HG03159 (cell line): ENCODE data around the gene DGCR2.
"Not testable (repeated sequence)": the region's sequence is repeated elsewhere in the genome, so short reads cannot be mapped to it uniquely, and the experiment has no call there.

Experiments used
- ATAC-seq: cut with Tn5 transposase; IDR thresholded peaks from one replicate; pipeline ENCODE4 v1.9.1; 2021; ENCODE audit warnings: mild to moderate bottlenecking, moderate library complexity; ENCODE audit not compliant: unreplicated experiment

The DGCR2 gene

DNA sequence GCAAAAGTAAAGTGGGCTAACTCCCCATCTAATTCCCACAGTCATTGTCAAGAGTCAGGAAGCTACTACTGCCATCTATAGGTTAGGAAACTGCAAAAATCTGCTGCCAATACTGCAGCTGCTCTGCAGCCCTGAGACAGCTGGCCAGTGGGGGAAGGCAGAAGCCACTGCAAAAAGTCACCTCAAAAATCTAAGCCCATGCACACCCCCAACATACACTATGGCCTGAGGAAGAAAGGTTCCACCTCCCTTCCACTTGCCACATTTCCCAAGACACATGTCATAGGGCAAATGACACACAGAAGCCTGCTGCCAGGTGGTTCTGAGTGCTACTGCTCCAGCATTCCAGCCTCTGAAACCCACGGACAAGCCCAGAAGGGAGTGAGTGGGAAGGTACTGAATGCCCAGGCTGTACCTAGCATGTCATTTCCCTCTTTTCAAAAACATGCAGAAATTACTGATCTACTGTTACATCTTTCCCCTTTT is 36.9 kb downstream of the DGCR2 start:
- ATAC-seq, result peak; percentile 23

- not testable (repeated sequence) for ATAC-seq
Observed at GRCh38 chr22:19084586-19084985, 37.6 kb downstream of the DGCR2 start.

- not testable (repeated sequence) for ATAC-seq
Observed at GRCh38 chr22:19084126-19084525, 38.1 kb downstream of the DGCR2 start.

DNA sequence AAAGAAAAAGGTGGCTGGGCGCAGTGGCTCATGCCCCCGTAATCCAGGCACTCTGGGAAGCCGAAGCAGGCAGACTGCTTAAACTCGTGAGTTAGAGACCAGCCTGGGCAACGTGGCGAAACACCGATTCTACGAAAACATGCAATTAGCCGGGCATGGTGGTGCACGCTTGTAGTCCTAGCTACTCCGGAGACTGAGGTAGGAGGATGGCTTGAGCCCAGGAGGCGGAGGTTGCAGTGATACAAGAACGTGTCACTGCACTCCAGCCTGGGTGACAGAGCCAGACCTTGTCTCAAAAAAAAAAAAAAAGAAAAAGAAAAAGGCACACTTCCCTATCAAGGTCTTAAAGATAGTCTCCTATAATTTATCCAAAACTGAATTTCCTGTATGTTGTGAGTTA is 39.4 kb downstream of the DGCR2 start:
- no peak for ATAC-seq

- ATAC-seq, result no peak
Observed at GRCh38 chr22:19082101-19082500, 40.1 kb downstream of the DGCR2 start.

DNA sequence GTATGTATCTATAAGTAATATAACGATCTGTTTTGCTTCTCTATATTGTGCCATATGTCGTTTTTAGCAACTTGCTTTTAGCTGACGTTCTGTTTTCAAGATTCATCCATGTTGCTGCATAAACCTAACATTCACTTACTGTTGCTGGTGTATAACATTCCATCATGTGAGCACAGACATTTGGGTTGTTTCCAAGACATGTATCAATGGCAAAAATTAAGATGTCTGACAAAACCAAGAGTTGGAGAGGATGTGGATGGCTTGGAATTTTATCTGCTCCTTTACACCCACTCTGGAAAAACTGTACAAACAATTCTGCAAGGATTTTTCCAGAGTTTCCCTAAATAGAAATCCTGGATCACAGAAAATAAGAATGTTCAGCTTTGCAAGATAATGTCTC is 40.9 kb downstream of the DGCR2 start:
- no peak for ATAC-seq

- no peak for ATAC-seq
Observed at GRCh38 chr22:19080853-19081252, 41.4 kb downstream of the DGCR2 start.

DNA sequence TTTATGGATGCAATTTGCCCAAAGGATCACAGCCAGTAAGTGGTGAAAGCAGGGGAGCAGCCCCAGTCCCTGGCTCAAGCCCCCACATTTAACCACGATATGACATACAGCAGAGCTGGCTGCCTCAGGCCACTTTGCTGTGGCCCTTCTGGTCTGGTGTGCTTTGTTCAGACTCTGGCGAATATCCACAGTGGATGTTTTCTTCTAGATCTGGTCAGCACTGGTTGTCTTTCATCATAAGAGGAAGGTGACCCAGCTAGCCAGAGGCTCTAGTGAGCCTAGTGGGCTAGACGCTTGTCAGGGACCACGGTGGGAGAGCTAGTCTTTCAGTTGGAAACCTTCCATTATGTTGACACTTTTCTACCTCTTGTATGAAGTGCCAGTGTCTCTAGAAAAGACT is 42.5 kb downstream of the DGCR2 start:
- ATAC-seq, result no peak

GRCh38 chr22:19075404-19075803 is 46.8 kb downstream of the DGCR2 start:
- ATAC-seq, result no peak

DNA sequence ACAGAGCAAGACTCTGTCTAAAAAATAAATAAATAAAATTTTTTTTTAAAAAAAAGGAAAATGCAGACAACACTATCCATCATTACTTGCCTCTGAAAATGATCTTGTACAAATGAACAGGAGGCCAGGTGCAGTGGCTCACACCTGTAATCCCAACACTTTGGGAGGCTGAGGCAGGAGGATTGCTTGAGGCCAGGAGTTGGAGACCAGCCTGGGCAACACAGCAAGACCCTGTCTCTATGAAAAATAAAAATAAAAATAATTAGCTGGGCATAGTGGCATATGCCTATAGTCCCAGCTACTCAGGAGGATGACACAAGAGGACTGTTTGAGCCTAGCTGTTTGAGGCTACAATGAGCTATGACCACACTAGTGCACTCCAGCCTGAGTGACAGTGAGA is 49.4 kb downstream of the DGCR2 start:
- not testable (repeated sequence) for ATAC-seq

- no peak for ATAC-seq
Observed at GRCh38 chr22:19070397-19071169, 51.6 kb downstream of the DGCR2 start.

DNA sequence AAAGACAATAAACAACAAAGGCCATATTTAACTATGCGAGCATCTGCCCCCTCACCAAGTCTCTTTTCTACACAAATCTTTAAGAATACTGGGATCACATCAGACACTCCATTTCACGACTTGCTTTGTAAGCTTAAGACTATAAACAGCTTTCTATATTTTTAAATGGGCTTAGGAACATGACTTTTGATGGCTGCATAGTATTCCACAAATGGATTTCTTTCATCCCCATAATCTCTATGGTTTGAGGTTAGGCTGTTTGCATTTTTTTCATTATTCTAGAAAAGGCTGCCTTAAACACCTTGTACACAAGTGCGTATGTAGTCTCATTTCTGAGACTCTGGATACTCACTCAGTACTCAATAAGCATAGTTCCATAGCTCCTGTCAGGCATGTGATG is 52.8 kb downstream of the DGCR2 start:
- no peak for ATAC-seq

- ATAC-seq, result no peak
Observed at GRCh38 chr22:19068784-19069271, 53.4 kb downstream of the DGCR2 start.

- ATAC-seq, result no peak
Observed at GRCh38 chr22:19067696-19068348, 54.4 kb downstream of the DGCR2 start.

GRCh38 chr22:19066531-19067271 is 55.5 kb downstream of the DGCR2 start:
- ATAC-seq, result no peak

- no peak for ATAC-seq
Observed at GRCh38 chr22:19065929-19066328, 56.3 kb downstream of the DGCR2 start.

DNA sequence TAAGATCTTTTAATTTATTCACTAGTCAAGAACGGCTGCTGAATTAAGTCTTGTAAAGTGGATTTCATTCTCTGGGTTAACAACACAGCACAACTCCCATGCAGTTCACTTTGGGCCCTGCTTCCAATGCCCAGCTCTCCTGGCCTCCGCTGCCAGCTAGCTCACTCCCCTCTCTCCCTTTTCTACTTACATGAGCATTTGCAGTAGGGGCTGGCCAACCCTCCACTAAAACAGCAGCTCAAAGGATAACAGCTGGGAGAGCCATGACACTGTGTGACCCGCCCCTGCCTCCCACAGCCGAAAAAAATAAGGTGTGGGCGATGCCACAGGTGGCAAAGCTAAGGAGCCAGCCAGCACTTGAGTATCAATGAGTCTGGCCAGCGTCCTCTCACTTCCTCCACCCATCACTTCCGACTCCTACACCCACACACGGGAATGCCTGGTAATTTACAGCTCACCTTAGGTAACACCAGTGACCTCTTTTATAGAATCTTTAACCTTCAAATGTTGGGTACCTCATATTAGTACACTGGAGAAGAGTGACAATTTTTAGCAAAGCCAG is 56.8 kb downstream of the DGCR2 start:
- no peak for ATAC-seq

- ATAC-seq, result no peak
Observed at GRCh38 chr22:19064354-19065054, 57.7 kb downstream of the DGCR2 start.

- ATAC-seq, result no peak
Observed at GRCh38 chr22:19063581-19064353, 58.4 kb downstream of the DGCR2 start.

GRCh38 chr22:19062943-19063308 is 59.3 kb downstream of the DGCR2 start:
- ATAC-seq, result no peak
